Activated CD8-positive, alpha-beta memory T cell treated with anti-CD3 and anti-CD28 coated beads for 24 hours (primary cell): ENCODE data around the gene TNNT3.
"Not testable (repeated sequence)": the region's sequence is repeated elsewhere in the genome, so short reads cannot be mapped to it uniquely, and the experiment has no call there.

Source experiments
- DNase-seq: peaks from one replicate; pipeline ENCODE4 v3.0.0-alpha.2; 2020

Gene TNNT3

GRCh38 chr11:1919391-1920127, at the start of gene TNNT3:
TSS of gene TNNT3 (plus strand) at chr11:1919703. CDS start at chr11:1922875, 3,172 bp downstream.
- no peak for DNase-seq

- DNase-seq = no peak
These were observed 49.2 kb upstream of the TNNT3 start for GRCh38 chr11:1870326-1870696.

GRCh38 chr11:1870721-1871466, 48.6 kb upstream of the TNNT3 start:
- DNase-seq = peak; percentile 81

GRCh38 chr11:1871531-1871930, 48.0 kb upstream of the TNNT3 start:
- no peak for DNase-seq

GRCh38 chr11:1872267-1872985, 47.1 kb upstream of the TNNT3 start:
- no peak for DNase-seq

GRCh38 chr11:1873048-1873812, 46.3 kb upstream of the TNNT3 start:
- no peak for DNase-seq

- not testable (repeated sequence) for DNase-seq
These were observed 45.7 kb upstream of the TNNT3 start for GRCh38 chr11:1873813-1874150.

- DNase-seq = not testable (repeated sequence)
These were observed 44.9 kb upstream of the TNNT3 start for GRCh38 chr11:1874441-1875092.

- no peak for DNase-seq
These were observed 44.2 kb upstream of the TNNT3 start for GRCh38 chr11:1875093-1875850.

GRCh38 chr11:1875851-1876301, 43.6 kb upstream of the TNNT3 start:
- DNase-seq = not testable (repeated sequence)

GRCh38 chr11:1876361-1877063, 43.0 kb upstream of the TNNT3 start:
- no peak for DNase-seq

- DNase-seq = peak; percentile 54
These were observed 42.0 kb upstream of the TNNT3 start for GRCh38 chr11:1877211-1878136.

- no peak for DNase-seq
These were observed 41.1 kb upstream of the TNNT3 start for GRCh38 chr11:1878137-1879031.

- no peak for DNase-seq
These were observed 40.1 kb upstream of the TNNT3 start for GRCh38 chr11:1879342-1879940.

- DNase-seq = peak; percentile 60
These were observed 39.4 kb upstream of the TNNT3 start for GRCh38 chr11:1879941-1880720.

GRCh38 chr11:1880746-1881441, 38.6 kb upstream of the TNNT3 start:
- DNase-seq = peak; percentile 66
